Measurements from ENCODE around the gene MCM5.

- TF ChIP-seq EP300 (IDR thresholded peaks at IDR 0.05; ENCODE audit: low read depth) (no peak), CTCF (IDR thresholded peaks at IDR 0.05) (no peak), POLR2A (IDR thresholded peaks at IDR 0.05) (peak; percentile 76)
These were observed 52.4 kb downstream of the MCM5 start for GRCh38 chr22:35452351-35452781.

All from transverse colon (tissue), 3 donors.